ENCODE measurements around the gene CHST3. TPM values are rescaled to one million over a fixed set of nuclear protein-coding genes. Genes with fewer than 3 reads are reported as not detected.
A peak's percentile ranks its signal among the peaks of the same experiment; 100 is the strongest.

CHST3 gene
- total RNA-seq, 1 donor from 2014 or later, result 26.0 TPM

- DNase-seq (ENCODE audit: extremely low spot score in 2 of 2), result no peak
- TF ChIP-seq, protein P1, sequence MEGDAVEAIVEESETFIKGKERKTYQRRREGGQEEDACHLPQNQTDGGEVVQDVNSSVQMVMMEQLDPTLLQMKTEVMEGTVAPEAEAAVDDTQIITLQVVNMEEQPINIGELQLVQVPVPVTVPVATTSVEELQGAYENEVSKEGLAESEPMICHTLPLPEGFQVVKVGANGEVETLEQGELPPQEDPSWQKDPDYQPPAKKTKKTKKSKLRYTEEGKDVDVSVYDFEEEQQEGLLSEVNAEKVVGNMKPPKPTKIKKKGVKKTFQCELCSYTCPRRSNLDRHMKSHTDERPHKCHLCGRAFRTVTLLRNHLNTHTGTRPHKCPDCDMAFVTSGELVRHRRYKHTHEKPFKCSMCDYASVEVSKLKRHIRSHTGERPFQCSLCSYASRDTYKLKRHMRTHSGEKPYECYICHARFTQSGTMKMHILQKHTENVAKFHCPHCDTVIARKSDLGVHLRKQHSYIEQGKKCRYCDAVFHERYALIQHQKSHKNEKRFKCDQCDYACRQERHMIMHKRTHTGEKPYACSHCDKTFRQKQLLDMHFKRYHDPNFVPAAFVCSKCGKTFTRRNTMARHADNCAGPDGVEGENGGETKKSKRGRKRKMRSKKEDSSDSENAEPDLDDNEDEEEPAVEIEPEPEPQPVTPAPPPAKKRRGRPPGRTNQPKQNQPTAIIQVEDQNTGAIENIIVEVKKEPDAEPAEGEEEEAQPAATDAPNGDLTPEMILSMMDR (IDR thresholded peaks at IDR 0.05), result no peak
- TF ChIP-seq POLR2AphosphoS5 (IDR thresholded peaks at IDR 0.05; ENCODE audit: insufficient read depth in 1 of 2, low read depth in 1 of 2) (peak in 1 of 2 donors; percentile 44), POLR2A (IDR thresholded peaks at IDR 0.05) (no peak)
- intact Hi-C loops (cut with DNase I), result no loop called here
These were observed 4.7 kb upstream of the CHST3 start for GRCh38 chr10:71959526-71959925.

DNA sequence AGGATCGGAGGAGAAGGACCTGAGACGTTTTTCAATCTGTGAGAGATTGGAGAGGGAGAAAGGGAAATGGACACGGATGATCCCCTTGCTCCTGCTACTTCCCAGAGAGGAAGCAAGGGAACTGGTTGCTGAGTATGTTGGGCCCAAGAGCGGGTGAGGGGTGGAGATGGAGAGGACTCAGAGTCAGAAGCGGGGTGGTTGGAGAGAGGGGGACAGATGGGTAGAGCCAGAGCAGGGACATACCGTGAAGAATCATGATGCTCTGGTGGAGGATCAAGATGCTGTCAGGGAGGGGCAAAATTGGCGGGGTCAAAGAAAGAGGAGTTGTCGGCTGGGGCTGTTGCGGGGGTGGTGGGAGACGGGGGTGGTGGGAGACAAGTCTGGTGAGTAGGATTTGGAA, 2.4 kb upstream of the CHST3 start:
- Histone ChIP-seq H3K9me3 (no peaks in the 10 kb centered on the region), H3K27ac (no peak overlapping the region), H3K36me3 (no peaks in the 10 kb centered on the region), H3K4me1 (peaks cover 34% of the 10 kb centered on the region), H3K4me3 (no peak overlapping the region), H3K27me3 (no peaks in the 10 kb centered on the region)
- DNase-seq (ENCODE audit: extremely low spot score in 2 of 2), result no peak
- TF ChIP-seq POLR2A (IDR thresholded peaks at IDR 0.05), result no peak
- no peak for TF ChIP-seq POLR2AphosphoS5 (IDR thresholded peaks at IDR 0.05; ENCODE audit: insufficient read depth in 1 of 2, low read depth in 1 of 2)
- intact Hi-C loops (cut with DNase I), result loop anchor here (10.0 kb wide), 2 partner anchors 53 to 373 kb away; no protein-coding TSS in a partner anchor

More at GRCh38 chr10:71959526-71959925, 4.7 kb upstream of the CHST3 start:
- Histone ChIP-seq H3K4me3 (no peak overlapping the region), H3K27me3 (no peaks in the 10 kb centered on the region), H3K36me3 (no peaks in the 10 kb centered on the region), H3K4me1 (peaks cover 20% of the 10 kb centered on the region), H3K9me3 (no peaks in the 10 kb centered on the region), H3K27ac (no peak overlapping the region)

GRCh38 chr10:71962901-71963300, 1.3 kb upstream of the CHST3 start:
- Histone ChIP-seq H3K4me1 (peaks cover 42% of the 10 kb centered on the region), H3K27ac (peak overlapping the region; percentile 98), H3K4me3 (peak overlapping the region in 1 of 2 donors; percentile 59), H3K9me3 (no peaks in the 10 kb centered on the region), H3K36me3 (no peaks in the 10 kb centered on the region), H3K27me3 (no peaks in the 10 kb centered on the region)
- TF ChIP-seq POLR2A (IDR thresholded peaks at IDR 0.05), result no peak
- TF ChIP-seq, protein P1 (IDR thresholded peaks at IDR 0.05), result no peak
- TF ChIP-seq POLR2AphosphoS5 (IDR thresholded peaks at IDR 0.05; ENCODE audit: insufficient read depth in 1 of 2, low read depth in 1 of 2), result no peak
- DNase-seq (ENCODE audit: extremely low spot score in 2 of 2), result no peak
- intact Hi-C loops (cut with DNase I), result loop anchor here (10.0 kb wide), 2 partner anchors 52 to 372 kb away; no protein-coding TSS in a partner anchor

DNA sequence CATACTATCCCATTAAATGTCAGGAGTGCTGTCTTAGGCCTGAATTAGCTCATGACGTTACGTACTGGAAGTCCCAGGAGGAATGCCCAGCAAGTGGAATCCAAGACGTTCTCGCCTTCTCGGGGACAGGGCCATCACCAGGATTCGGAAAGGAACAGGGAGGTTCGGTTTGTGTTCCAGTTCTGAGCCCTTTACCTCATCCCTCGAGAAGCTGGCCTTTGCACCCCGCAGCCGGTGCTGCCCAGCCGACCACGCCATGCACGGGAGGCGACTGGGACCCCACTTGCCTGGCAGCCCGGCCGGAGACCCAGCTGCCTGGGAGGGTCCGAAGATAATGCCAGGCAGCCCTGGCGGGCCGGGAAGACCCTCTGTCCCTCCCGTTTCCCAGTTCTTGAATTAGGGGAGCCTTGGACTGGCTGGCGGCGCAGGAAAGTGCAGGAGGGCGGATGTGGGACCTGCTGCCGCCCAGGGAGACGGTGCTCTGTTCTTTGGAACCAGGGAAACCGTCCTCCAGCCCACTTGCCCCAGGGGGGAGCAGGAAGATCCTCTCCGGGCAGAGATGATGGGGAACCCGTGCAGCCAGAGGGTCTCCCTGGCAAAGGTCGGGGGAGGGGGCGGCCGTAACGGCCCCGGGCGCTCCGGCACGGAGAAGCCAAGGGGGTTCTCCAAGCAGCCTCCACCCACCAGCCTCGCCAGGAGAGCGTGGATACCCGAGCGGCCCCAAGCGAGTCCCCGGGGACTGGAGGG, 671 bp upstream of the CHST3 start:
- intact Hi-C loops (cut with DNase I), result loop anchor here (10.0 kb wide), 2 partner anchors 51 to 371 kb away; no protein-coding TSS in a partner anchor

GRCh38 chr10:71964743-71965515, 734 bp downstream of the CHST3 start:
- intact Hi-C loops (cut with DNase I), result loop anchor here (10.0 kb wide), 2 partner anchors 50 to 370 kb away; no protein-coding TSS in a partner anchor
- peak overlapping the region; percentile 98 for H3K27ac ChIP-seq
- no peaks in the 10 kb centered on the region for H3K9me3 ChIP-seq
- H3K4me3 ChIP-seq, result peak overlapping the region; percentile 59 to 70
- H3K4me1 ChIP-seq, result peaks cover 62% of the 10 kb centered on the region
- no peaks in the 10 kb centered on the region for H3K36me3 ChIP-seq
- peak in 1 of 2 donors; percentile 80 for TF ChIP-seq POLR2AphosphoS5 (IDR thresholded peaks at IDR 0.05; ENCODE audit: insufficient read depth in 1 of 2, low read depth in 1 of 2)
- TF ChIP-seq POLR2A (IDR thresholded peaks at IDR 0.05), result peak in 1 of 2 donors; percentile 10
- TF ChIP-seq, protein P1 (IDR thresholded peaks at IDR 0.05), result no peak
- DNase-seq (ENCODE audit: extremely low spot score in 2 of 2), result no peak
- H3K27me3 ChIP-seq, result no peaks in the 10 kb centered on the region

More for the DNA sequence above, 671 bp upstream of the CHST3 start:
- TF ChIP-seq POLR2A (IDR thresholded peaks at IDR 0.05) (peak in 1 of 2 donors; percentile 32), POLR2AphosphoS5 (IDR thresholded peaks at IDR 0.05; ENCODE audit: insufficient read depth in 1 of 2, low read depth in 1 of 2) (peak; percentile 80 to 81)
- TF ChIP-seq, protein P1 (IDR thresholded peaks at IDR 0.05), result peak in 2 of 3 experiments; percentile 4 to 9
- peaks cover 48% of the 10 kb centered on the region for H3K4me1 ChIP-seq
- H3K4me3 ChIP-seq, result peak overlapping the region; percentile 59 to 70
- no peaks in the 10 kb centered on the region for H3K27me3 ChIP-seq
- H3K9me3 ChIP-seq, result no peaks in the 10 kb centered on the region
- DNase-seq (ENCODE audit: extremely low spot score in 2 of 2), result no peak
- H3K27ac ChIP-seq, result peak overlapping the region; percentile 98
- H3K36me3 ChIP-seq, result no peaks in the 10 kb centered on the region
